Measurements from ENCODE around the gene POU3F1.

- TF ChIP-seq CTCF (conservative IDR thresholded peaks at IDR 0.05; ENCODE audit: low read depth, low read length) (no peak), EZH2 (IDR thresholded peaks at IDR 0.05; ENCODE audit: low read length, unreplicated experiment) (no peak), EZH2phosphoT487 (IDR thresholded peaks at IDR 0.05; ENCODE audit: borderline replicate concordance, low read length) (no peak)
Observed at GRCh38 chr1:38064197-38064903, 17.8 kb upstream of the POU3F1 start.
